HL-60/S4 (cell line): ENCODE results near the gene ANGPTL3.
"Not testable (repeated sequence)": the region's sequence is repeated elsewhere in the genome, so short reads cannot be mapped to it uniquely, and the experiment has no call there.

Experiments
- in situ Hi-C: fragments of 300-500 bp; cut with MboI; formaldehyde crosslinking; loops from 2 replicates; pipeline ENCODE4 v1.14.3; 2022; ENCODE audit warnings: low sequenced_read_pairs

Gene ANGPTL3

GRCh38 chr1:62597281-62597680 lies at the start of gene ANGPTL3:
ANGPTL3 (plus strand) TSS chr1:62597520; CDS start chr1:62597567, 47 bp downstream.
- in situ Hi-C loops = no loop called here

GRCh38 chr1:62561306-62561705 lies 36.0 kb upstream of the ANGPTL3 start:
- in situ Hi-C loops = no loop called here

DNA sequence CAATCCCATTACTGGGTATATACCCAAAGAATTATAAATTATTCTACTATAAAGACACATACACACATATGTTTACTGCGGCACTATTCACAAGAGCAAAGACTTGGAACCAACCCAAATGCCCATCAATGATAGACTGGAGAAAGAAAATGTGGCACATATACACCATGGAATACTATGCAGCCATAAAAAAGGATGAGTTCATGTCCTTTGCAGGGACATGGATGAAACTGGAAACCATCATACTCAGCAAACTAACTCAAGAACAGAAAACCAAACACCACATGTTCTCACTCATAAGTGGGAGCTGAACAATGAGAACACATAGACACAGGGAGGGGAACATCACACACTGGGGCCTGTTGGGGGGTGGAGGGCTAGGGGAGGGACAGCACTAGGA lies 30.1 kb upstream of the ANGPTL3 start:
- in situ Hi-C loops = not testable (repeated sequence)

- in situ Hi-C loops = not testable (repeated sequence)
Observed at GRCh38 chr1:62567926-62568325, 29.4 kb upstream of the ANGPTL3 start.

- in situ Hi-C loops = not testable (repeated sequence)
Observed at GRCh38 chr1:62571517-62571916, 25.8 kb upstream of the ANGPTL3 start.

- in situ Hi-C loops = no loop called here
Observed at GRCh38 chr1:62572476-62572875, 24.8 kb upstream of the ANGPTL3 start.

DNA sequence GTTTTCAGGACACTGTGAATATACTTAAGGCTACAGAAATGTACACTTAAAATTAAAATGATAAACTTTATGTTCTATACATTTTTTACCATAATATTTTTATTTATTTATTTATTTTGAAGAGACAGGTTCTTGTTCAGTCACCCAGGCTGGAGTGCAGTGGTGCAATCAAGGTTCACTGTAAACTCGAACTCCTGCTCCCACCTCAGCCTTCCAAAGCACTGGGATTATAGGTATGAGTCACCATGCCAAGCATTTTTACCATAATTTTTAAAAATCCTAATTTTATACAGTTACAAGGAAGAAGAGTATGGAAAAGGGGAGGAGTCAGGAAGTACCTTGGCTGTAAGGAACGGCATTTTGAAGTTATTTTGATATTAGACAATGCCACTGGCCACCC lies 23.6 kb upstream of the ANGPTL3 start:
- in situ Hi-C loops = no loop called here

DNA sequence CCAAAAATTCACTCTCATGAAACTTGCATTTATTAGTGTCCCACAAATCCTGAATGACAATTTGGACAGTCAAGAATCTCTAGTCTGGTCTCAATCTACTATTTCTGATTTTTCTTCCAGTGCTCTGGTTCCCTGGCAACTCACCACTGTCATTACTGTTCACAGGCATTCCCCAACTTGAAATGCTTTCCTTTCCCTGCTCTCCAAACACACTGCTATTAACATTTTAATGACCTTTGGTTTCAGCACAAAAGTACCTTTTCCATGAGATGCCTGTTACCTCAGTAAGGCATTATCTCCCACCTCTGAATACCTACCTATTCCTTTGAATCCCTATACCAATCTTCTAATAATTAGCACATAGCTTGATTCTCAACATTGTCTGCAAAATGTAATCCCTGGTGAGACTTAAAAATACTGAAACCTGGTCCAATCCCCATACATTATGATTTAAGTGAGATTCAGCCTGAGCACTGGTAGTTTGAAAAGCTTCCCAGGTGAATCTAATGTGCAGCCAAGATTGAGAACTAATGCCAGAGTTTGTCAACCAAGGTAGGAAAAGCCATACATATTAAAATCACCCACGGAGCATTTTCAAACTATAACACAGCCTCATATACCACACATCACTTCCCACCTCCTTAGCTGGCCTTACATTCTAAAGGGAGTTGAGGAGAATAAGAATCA lies 11.7 kb upstream of the ANGPTL3 start:
- in situ Hi-C loops = no loop called here

- in situ Hi-C loops = no loop called here
Observed at GRCh38 chr1:62588000-62588399, 9.3 kb upstream of the ANGPTL3 start.

DNA sequence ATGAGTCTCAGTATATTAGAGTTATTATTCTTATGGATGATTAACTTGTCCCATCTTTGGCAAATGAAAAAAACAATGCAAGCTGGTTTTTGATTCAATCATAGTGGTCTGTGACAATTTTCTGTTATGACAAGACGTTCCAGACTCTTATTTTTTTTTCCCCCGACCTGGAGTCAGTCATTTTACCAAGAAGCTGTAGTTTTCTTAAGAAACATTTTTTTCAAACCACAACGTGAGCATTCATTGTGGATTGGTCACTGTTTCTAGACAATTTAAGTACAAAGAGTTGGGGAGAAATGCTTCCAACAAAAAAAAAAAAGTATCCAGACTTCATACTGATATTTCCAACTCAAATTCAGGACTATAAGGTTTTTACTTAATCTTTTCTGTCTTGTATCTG lies 8.0 kb upstream of the ANGPTL3 start:
- in situ Hi-C loops = no loop called here

DNA sequence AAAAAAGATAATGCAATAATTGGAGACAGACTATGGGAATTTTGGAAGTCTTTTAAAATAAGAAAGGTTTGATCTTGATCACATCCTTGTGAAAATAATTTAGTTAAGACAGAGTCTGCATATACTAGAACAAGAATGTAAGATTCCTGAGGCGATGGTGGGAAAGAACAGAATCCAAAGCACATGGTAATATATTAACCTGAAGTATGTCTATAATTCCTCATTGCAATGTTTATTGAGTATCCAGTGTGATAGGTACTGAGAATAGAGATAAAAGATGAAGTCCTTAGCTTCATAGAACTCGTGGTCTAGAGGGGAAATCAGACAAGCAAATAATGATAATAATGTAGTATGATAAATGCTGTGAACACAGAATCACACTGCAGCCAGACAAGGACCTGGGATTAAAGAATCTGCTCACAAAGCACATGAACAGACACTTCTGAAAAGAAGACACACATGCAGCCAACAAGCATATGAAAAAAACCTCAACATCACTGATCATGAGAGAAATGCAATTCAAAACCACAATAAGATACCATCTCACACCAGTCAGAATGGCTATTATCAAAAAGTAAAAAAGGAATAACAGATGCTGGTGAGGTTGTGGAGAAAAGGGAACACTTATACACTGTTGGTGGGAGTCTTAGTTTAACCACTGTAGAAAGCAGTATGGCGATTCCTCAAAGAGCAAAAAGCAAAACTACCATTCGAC lies 6.9 kb upstream of the ANGPTL3 start:
- in situ Hi-C loops = no loop called here

- in situ Hi-C loops = no loop called here
Observed at GRCh38 chr1:62590970-62591368, 6.4 kb upstream of the ANGPTL3 start.

DNA sequence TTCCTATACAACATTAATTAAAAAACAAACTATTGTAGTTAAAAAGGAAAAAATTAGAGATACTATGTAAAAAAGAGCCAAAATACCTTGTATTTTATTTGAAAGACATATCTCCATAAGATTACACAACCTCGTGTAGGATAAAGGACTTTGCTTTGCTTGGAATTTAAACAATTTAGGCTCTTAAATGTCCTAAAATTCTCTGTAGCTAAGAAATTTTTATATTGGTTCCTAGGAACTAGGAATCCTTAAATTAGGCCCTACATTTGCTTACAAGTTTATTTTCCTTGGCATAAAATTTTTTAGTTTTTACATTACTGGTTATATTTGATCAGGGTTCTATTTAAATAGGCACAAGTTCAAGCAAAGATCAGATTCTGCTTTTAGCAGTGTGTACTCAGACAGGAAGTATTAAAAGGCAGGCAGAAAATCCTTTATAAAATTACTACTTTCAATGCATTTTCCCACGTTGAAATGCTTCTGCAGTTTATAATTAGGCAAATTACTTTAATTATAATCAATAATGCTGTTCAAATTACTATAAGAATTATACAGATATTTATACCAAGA lies 3.4 kb upstream of the ANGPTL3 start:
- in situ Hi-C loops = no loop called here

DNA sequence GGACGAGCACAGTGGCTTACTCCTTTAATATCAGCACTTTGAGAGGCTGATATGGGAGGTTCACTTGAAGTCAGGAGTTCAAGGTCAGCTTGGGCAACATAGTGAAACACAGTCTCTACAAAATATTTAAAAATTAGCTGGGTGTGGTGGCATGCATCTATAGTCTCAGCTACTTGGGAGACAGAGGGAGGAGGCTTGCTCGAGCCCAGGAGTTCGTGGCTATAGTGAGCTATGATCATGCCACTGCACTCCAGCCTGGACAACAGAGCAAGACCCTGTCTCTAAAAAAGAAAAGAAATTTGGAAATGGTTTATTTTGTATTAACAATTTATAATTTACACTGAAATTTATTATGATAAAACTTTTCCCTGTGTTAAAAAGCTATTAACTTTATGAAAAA lies 1.7 kb upstream of the ANGPTL3 start:
- in situ Hi-C loops = no loop called here

- in situ Hi-C loops = no loop called here
Observed at GRCh38 chr1:62599044-62599443, 1.7 kb downstream of the ANGPTL3 start.

GRCh38 chr1:62601457-62601856 lies 4.1 kb downstream of the ANGPTL3 start:
- in situ Hi-C loops = no loop called here

DNA sequence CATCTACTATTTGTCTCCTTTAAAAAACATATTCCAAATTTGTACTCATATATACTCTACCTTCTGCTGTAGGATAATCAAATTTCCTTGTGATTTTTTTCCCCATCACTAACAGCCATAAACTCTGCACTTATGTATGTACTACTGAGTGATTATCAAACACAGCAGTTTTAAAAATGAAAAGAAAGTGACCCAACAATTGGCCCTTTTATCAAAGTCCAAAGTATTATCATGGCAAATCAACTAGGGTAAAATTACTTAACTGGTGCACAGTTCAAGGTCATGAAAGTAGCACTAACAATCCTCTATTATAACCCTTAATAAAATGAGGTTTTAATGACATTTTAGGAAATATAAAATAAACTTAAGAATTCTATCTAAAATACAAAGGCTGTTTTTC lies 11.6 kb downstream of the ANGPTL3 start:
- in situ Hi-C loops = no loop called here

DNA sequence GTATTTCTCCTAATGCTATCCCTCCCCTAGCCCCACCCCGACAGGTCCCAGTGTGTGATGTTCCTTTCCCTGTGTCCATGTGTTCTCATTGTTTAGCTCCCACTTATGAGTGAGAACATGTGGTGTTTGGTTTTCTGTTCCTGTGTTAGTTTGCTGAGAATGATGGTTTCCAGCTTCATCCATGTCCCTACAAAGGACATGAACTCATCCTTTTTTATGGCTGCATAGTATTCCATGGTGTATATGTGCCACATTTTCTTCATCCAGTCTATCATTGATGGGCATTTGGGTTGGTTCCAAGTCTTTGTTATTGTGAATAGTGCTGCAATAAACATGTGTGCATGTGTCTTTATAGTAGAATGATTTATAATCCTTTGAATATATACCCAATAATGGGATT lies 13.3 kb downstream of the ANGPTL3 start:
- in situ Hi-C loops = not testable (repeated sequence)

- in situ Hi-C loops = no loop called here
Observed at GRCh38 chr1:62612770-62613169, 15.4 kb downstream of the ANGPTL3 start.

- in situ Hi-C loops = no loop called here
Observed at GRCh38 chr1:62613325-62613727, 16.0 kb downstream of the ANGPTL3 start.

- in situ Hi-C loops = no loop called here
Observed at GRCh38 chr1:62613890-62614289, 16.6 kb downstream of the ANGPTL3 start.

DNA sequence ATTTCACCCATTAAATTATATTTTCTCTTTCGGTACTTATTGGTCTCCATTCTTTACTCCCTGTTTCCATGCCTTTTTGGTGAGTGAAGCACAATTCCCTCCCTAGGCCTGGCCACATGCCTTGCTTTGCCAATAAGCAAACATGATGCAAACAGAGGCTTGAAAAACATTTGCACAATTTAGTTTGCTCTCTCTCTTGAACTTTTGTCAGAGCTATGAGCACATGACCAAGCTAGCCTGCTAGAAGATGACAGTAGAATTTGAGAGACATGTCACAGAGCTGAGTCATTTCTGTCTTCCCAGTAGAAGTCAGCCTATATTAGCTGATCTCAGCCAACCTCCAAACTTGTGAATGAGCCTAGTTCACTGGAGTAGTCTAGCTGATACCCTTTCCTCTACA lies 24.6 kb downstream of the ANGPTL3 start:
- in situ Hi-C loops = no loop called here
